Stomach (tissue), 9 donors: ENCODE measurements around the gene ANKS1B. TPM values are rescaled to one million over a fixed set of nuclear protein-coding genes. Genes with fewer than 3 reads are reported as not detected.

Source experiments
- DNase-seq, 2 donors: peaks; one replicate each; pipeline versions ENCODE4 v3.0.0 to v3.0.0-alpha.2; 2013 to 2019
- H3K27ac ChIP-seq, 5 donors: fragments of 200-600 bp in 4 of 5; sonication (generic) in 4 of 5; one replicate each; pipeline ENCODE4 v1.5.1; 2013 to 2019; ENCODE audit warnings: mild to moderate bottlenecking in 1 of 5, moderate library complexity in 1 of 5
- H3K27me3 ChIP-seq, 3 donors: fragments of 200-600 bp; sonication (generic); one replicate each; pipeline ENCODE4 v1.5.1; 2017 to 2019; ENCODE audit warnings: mixed run types in 1 of 3
- H3K36me3 ChIP-seq, 4 donors: fragments of 200-600 bp; sonication (generic); 1 replicate in 3 of 4; 2 replicates in 1 of 4; pipeline ENCODE4 v1.5.1; 2016 to 2019
- H3K4me1 ChIP-seq, 4 donors: fragments of 200-600 bp; sonication (generic); one replicate each; pipeline ENCODE4 v1.5.1; 2016 to 2019
- H3K4me3 ChIP-seq, 4 donors: fragments of 200-600 bp; sonication (generic) in 3 of 4; one replicate each; pipeline ENCODE4 v1.5.1; 2016 to 2019; ENCODE audit warnings: mild to moderate bottlenecking in 1 of 4
- H3K9me3 ChIP-seq, 4 donors: fragments of 200-600 bp; sonication (generic); one replicate each; pipeline ENCODE4 v1.5.1; 2016 to 2019
- EP300 ChIP-seq: sonication (generic); formaldehyde crosslinking; IDR thresholded peaks from one replicate; pipeline ENCODE4 v1.6.1; 2017; ENCODE audit warnings: antibody characterized with exemption
- POLR2A ChIP-seq, 4 donors: fragments of 450-650 bp; IDR thresholded peaks; one replicate each; pipeline ENCODE4 v1.6.1; 2016; ENCODE audit warnings: antibody characterized with exemption in 4 of 4, control low read depth in 2 of 4, mild to moderate bottlenecking in 1 of 4, moderate library complexity in 1 of 4
- POLR2AphosphoS5 ChIP-seq, 3 donors: sonication (generic); formaldehyde crosslinking; IDR thresholded peaks; one replicate each; pipeline ENCODE4 v1.6.1; 2016; ENCODE audit warnings: antibody characterized with exemption in 3 of 3
- WGBS, 5 donors: extraction: QIAGEN DNeasy Blood & Tissue Kit in 3 of 5; methylation state at CpG; one replicate each; pipeline versions ENCODE4 v1.1.5 to v1.1.7; 2013 to 2018; 5-methylcytosine and 5-hydroxymethylcytosine counted together
- intact Hi-C: fragments of 100-400 bp; cut with DNase I; formaldehyde crosslinking; loops from one replicate; pipeline ENCODE4 v1.15.1; 2023; ENCODE audit warnings: low total_unique reads
- polyA plus RNA-seq, 3 donors: library from polyadenylated mRNA; stranded (reverse); fragments of 200-250 nt; gene quantifications; one replicate each; pipeline ENCODE4 v1.2.3, GENCODE V29; 2013
- total RNA-seq, 5 donors: library from RNA; depleted of rRNA; stranded (reverse); fragments of >200 nt; gene quantifications; one replicate each; pipeline versions ENCODE4 v1.1.0 to v1.2.3, GENCODE V29; 2014 to 2016
- TF ChIP-seq, protein P1 (sequence below), 7 experiments: fragments of 450-650 bp in 4 of 7; fragments of 200-600 bp in 3 of 7; sonication (generic) in 3 of 7; IDR thresholded peaks; one replicate each; pipeline ENCODE4 v1.5.1; 2016 to 2019; ENCODE audit warnings: antibody characterized with exemption in 7 of 7, control low read depth in 2 of 7, mild to moderate bottlenecking in 1 of 7
- donor health status: healthy with polysubstance abuse.
- donor health status: Bipolar disorder and iron deficiency.
- donor health status: healthy.

Gene ANKS1B
- total and polyA plus RNA-seq, 8 donors: 0.73 to 26.8 (median 2.2) TPM; not detected in 2

DNA sequence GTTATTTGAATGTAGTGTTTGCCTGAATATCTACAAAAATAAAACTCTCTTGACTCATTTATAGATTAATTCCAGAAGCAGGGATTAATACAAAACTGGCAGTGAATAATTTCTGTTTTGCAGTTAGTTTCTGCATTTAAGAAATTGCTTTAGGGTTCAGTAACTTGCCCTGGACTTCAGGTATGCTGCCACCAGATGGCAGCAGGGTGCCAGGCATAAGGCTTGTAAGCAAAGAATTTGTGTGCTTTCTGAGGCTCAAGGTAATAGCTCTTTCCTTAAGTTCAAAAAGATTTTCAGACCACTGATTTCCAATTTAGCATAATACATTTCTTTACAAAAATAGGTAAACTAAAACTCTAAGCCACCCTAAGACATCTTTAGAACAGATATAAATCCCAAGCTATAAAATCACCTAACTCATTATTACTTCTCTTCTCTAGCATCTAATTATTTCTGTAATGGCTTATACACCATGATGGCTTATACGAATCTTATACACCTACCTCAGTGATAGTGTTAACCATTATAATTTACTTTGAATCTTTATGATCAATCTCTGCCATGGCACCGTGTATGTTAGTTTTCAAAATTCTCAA is 941.3 kb downstream of the ANKS1B start:
- H3K27ac ChIP-seq: no peak overlapping the region
- H3K4me3 ChIP-seq: no peak overlapping the region
- peaks cover 0 to 14% (median 6%) of the 10 kb centered on the region in 4 donors for H3K9me3 ChIP-seq
- no peaks in the 10 kb centered on the region for H3K4me1 ChIP-seq
- DNase-seq: peak; percentile 61 to 86
- TF ChIP-seq, protein P1, sequence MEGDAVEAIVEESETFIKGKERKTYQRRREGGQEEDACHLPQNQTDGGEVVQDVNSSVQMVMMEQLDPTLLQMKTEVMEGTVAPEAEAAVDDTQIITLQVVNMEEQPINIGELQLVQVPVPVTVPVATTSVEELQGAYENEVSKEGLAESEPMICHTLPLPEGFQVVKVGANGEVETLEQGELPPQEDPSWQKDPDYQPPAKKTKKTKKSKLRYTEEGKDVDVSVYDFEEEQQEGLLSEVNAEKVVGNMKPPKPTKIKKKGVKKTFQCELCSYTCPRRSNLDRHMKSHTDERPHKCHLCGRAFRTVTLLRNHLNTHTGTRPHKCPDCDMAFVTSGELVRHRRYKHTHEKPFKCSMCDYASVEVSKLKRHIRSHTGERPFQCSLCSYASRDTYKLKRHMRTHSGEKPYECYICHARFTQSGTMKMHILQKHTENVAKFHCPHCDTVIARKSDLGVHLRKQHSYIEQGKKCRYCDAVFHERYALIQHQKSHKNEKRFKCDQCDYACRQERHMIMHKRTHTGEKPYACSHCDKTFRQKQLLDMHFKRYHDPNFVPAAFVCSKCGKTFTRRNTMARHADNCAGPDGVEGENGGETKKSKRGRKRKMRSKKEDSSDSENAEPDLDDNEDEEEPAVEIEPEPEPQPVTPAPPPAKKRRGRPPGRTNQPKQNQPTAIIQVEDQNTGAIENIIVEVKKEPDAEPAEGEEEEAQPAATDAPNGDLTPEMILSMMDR (IDR thresholded peaks at IDR 0.05): peak in 5 of 7 experiments; percentile 46 to 78 (median 64)
- no peak for TF ChIP-seq POLR2A (IDR thresholded peaks at IDR 0.05)
- TF ChIP-seq POLR2AphosphoS5 (IDR thresholded peaks at IDR 0.05): no peak
- TF ChIP-seq EP300: no peak
- intact Hi-C loops: loop anchor here (10.0 kb wide), 1 partner anchor 731 kb away; no protein-coding TSS in a partner anchor
- 33 to 60% (median 54%) methylated on average over 2 of the region's 2 CpGs for WGBS, 5 donors
- H3K36me3 ChIP-seq: no peaks in the 10 kb centered on the region
- H3K27me3 ChIP-seq: no peaks in the 10 kb centered on the region

GRCh38 chr12:99042226-99042625 is 942.5 kb downstream of the ANKS1B start:
- Histone ChIP-seq H3K27ac (no peak overlapping the region), H3K4me1 (no peaks in the 10 kb centered on the region), H3K36me3 (no peaks in the 10 kb centered on the region), H3K9me3 (peaks cover 0 to 4% (median 2%) of the 10 kb centered on the region in 4 donors), H3K4me3 (no peak overlapping the region), H3K27me3 (no peaks in the 10 kb centered on the region)
- WGBS, 5 donors: 68 to 81% (median 75%) methylated on average over 4 of the region's 4 CpGs
- intact Hi-C loops: loop anchor here (10.0 kb wide), 1 partner anchor 733 kb away; no protein-coding TSS in a partner anchor
- DNase-seq: peak in 1 of 2 donors; percentile 31
- TF ChIP-seq POLR2AphosphoS5 (IDR thresholded peaks at IDR 0.05): no peak
- TF ChIP-seq, protein P1 (IDR thresholded peaks at IDR 0.05): no peak
- no peak for TF ChIP-seq POLR2A (IDR thresholded peaks at IDR 0.05)
- no peak for TF ChIP-seq EP300

DNA sequence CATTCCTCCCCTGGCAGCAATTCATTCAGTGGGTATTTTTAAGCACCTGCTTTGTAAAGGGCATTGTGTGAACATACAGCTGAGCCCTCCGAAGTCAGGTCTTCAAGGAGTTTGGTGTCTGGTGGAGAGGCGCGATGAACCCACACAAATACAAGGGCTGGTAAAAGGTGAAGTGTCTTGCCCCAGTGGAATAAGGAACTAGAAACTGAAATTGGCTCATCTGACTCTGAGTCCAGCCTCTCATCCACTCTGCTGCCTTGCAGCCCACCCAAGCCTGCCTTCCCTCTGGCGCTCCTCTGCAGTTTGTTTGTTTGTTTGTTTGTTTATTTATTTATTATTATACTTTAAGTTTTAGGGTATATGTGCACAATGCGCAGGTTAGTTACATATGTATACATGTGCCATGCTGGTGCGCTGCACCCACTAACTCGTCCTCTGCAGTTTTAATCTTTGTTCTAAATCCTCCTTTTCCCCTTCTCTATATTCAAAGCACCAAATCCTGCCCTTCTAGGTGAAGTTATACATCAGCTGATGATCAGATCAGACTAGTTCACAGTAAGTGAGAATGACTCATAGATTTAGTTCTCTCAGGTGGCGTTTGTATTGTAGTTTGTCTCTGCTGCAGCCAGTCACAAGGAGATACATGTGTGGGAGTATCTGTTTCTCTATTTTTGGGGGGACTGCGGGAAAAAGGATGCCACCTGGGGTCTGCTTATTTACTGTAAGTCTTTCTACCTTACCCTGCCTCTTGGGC is 945.2 kb downstream of the ANKS1B start:
- Histone ChIP-seq H3K4me3 (no peak overlapping the region), H3K4me1 (no peaks in the 10 kb centered on the region), H3K9me3 (no peaks in the 10 kb centered on the region), H3K27me3 (no peaks in the 10 kb centered on the region), H3K36me3 (no peaks in the 10 kb centered on the region), H3K27ac (no peak overlapping the region)
- TF ChIP-seq POLR2A (IDR thresholded peaks at IDR 0.05) (no peak), POLR2AphosphoS5 (IDR thresholded peaks at IDR 0.05) (no peak), EP300 (no peak)
- TF ChIP-seq, protein P1 (IDR thresholded peaks at IDR 0.05): no peak
- intact Hi-C loops: loop anchor here (10.0 kb wide), 1 partner anchor 735 kb away; no protein-coding TSS in a partner anchor
- 84 to 88% (median 87%) methylated on average over 9 of the region's 9 CpGs for WGBS, 5 donors
- DNase-seq: no peak

- TF ChIP-seq POLR2A (IDR thresholded peaks at IDR 0.05) (no peak), POLR2AphosphoS5 (IDR thresholded peaks at IDR 0.05) (no peak), EP300 (no peak)
- TF ChIP-seq, protein P1 (IDR thresholded peaks at IDR 0.05): no peak
- Histone ChIP-seq H3K9me3 (no peaks in the 10 kb centered on the region), H3K4me1 (no peaks in the 10 kb centered on the region), H3K27me3 (no peaks in the 10 kb centered on the region), H3K27ac (no peak overlapping the region), H3K4me3 (no peak overlapping the region), H3K36me3 (no peaks in the 10 kb centered on the region)
- intact Hi-C loops: no loop called here
- DNase-seq: no peak
These were observed 948.2 kb downstream of the ANKS1B start for GRCh38 chr12:99036566-99036965.
